Glutamatergic neuron (in vitro differentiated cells): ENCODE measurements around the gene TIGD3. TPM values are rescaled to one million over a fixed set of nuclear protein-coding genes. Genes with fewer than 3 reads are reported as not detected.

Source experiments
- DNase-seq: peaks from one replicate; pipeline ENCODE4 v3.0.0; 2022
- H3K27ac Mint-ChIP-seq: one replicate; pipeline ENCODE4 v1.8.0; 2020; ENCODE audit warnings: mild to moderate bottlenecking, mixed read lengths, inconsistent platforms; ENCODE audit not compliant: unreplicated experiment
- H3K27me3 Mint-ChIP-seq: one replicate; pipeline ENCODE4 v1.8.0; 2020; ENCODE audit warnings: mild to moderate bottlenecking, moderate library complexity, mixed read lengths, inconsistent platforms; ENCODE audit not compliant: unreplicated experiment
- H3K36me3 Mint-ChIP-seq: one replicate; pipeline ENCODE4 v1.8.0; 2020; ENCODE audit warnings: mild to moderate bottlenecking, mixed read lengths, inconsistent platforms; ENCODE audit not compliant: unreplicated experiment
- H3K4me1 Mint-ChIP-seq: one replicate; pipeline ENCODE4 v1.8.0; 2020; ENCODE audit warnings: mild to moderate bottlenecking, low read depth, mixed read lengths, inconsistent platforms; ENCODE audit not compliant: unreplicated experiment
- H3K4me3 Mint-ChIP-seq: one replicate; pipeline ENCODE4 v1.8.0; 2020; ENCODE audit warnings: mild to moderate bottlenecking, mixed read lengths, inconsistent platforms; ENCODE audit not compliant: unreplicated experiment
- H3K9me3 Mint-ChIP-seq: one replicate; pipeline ENCODE4 v1.8.0; 2020; ENCODE audit warnings: mild to moderate bottlenecking, moderate library complexity, mixed read lengths, inconsistent platforms; ENCODE audit not compliant: unreplicated experiment
- CTCF ChIP-seq: fragments of 200-600 bp; sonication (generic); IDR thresholded peaks from one replicate; pipeline ENCODE4 v1.5.0; 2021; ENCODE audit not compliant: partially characterized antibody, unreplicated experiment
- total RNA-seq: library from RNA; stranded (reverse); fragmentation: NEBNext Ultra II Directional; extraction: Animal tissue kit (Norgen Biotek cat#: 25700); gene quantifications from one replicate; pipeline ENCODE4 v1.2.1, GENCODE V29; 2021; ENCODE audit not compliant: unreplicated experiment

Gene TIGD3
- total RNA-seq, 1 donor from 2014 or later, result 3.8 TPM

GRCh38 chr11:65355776-65356393, 1.3 kb downstream of the TIGD3 start:
- H3K4me3 Mint-ChIP-seq, result peak overlapping the region; percentile 86
- H3K36me3 Mint-ChIP-seq, result peaks cover 5% of the 10 kb centered on the region
- peak overlapping the region; percentile 73 for H3K27ac Mint-ChIP-seq
- TF ChIP-seq CTCF, result no peak
- H3K9me3 Mint-ChIP-seq, result peaks cover 13% of the 10 kb centered on the region
- DNase-seq, result peak; percentile 56
- peaks cover 12% of the 10 kb centered on the region for H3K4me1 Mint-ChIP-seq
- H3K27me3 Mint-ChIP-seq, result peaks cover 7% of the 10 kb centered on the region

GRCh38 chr11:65356394-65356972, 1.9 kb downstream of the TIGD3 start:
- Mint-ChIP-seq H3K9me3 (peaks cover 13% of the 10 kb centered on the region), H3K36me3 (peaks cover 5% of the 10 kb centered on the region), H3K27me3 (peaks cover 7% of the 10 kb centered on the region), H3K4me3 (peak overlapping the region; percentile 69), H3K27ac (no peak overlapping the region), H3K4me1 (peaks cover 12% of the 10 kb centered on the region)
- no peak for DNase-seq
- no peak for TF ChIP-seq CTCF

GRCh38 chr11:65357856-65358356, 3.4 kb downstream of the TIGD3 start:
- H3K36me3 Mint-ChIP-seq, result peaks cover under 1% of the 10 kb centered on the region
- no peak for DNase-seq
- peak overlapping the region; percentile 8 for H3K4me3 Mint-ChIP-seq
- H3K27me3 Mint-ChIP-seq, result peaks cover 8% of the 10 kb centered on the region
- no peak for TF ChIP-seq CTCF
- peaks cover 9% of the 10 kb centered on the region for H3K9me3 Mint-ChIP-seq
- H3K27ac Mint-ChIP-seq, result no peak overlapping the region
- peaks cover 11% of the 10 kb centered on the region for H3K4me1 Mint-ChIP-seq

GRCh38 chr11:65362320-65362931, 7.9 kb downstream of the TIGD3 start:
- TF ChIP-seq CTCF, result no peak
- H3K27ac Mint-ChIP-seq, result no peak overlapping the region
- H3K4me1 Mint-ChIP-seq, result peaks cover 7% of the 10 kb centered on the region
- no peak for DNase-seq
- H3K27me3 Mint-ChIP-seq, result peaks cover 1% of the 10 kb centered on the region
- H3K4me3 Mint-ChIP-seq, result peak overlapping the region; percentile 4
- no peaks in the 10 kb centered on the region for H3K36me3 Mint-ChIP-seq
- H3K9me3 Mint-ChIP-seq, result peaks cover 1% of the 10 kb centered on the region

GRCh38 chr11:65362966-65363365, 8.4 kb downstream of the TIGD3 start:
- no peak for DNase-seq
- peaks cover 1% of the 10 kb centered on the region for H3K27me3 Mint-ChIP-seq
- H3K4me1 Mint-ChIP-seq, result peaks cover 7% of the 10 kb centered on the region
- TF ChIP-seq CTCF, result no peak
- no peak overlapping the region for H3K27ac Mint-ChIP-seq
- H3K4me3 Mint-ChIP-seq, result no peak overlapping the region
- no peaks in the 10 kb centered on the region for H3K36me3 Mint-ChIP-seq
- H3K9me3 Mint-ChIP-seq, result peaks cover under 1% of the 10 kb centered on the region
